ENCODE results near the gene ABCD3.
A peak's percentile ranks its signal among the peaks of the same experiment; 100 is the strongest.
"Not testable (repeated sequence)": the region's sequence is repeated elsewhere in the genome, so short reads cannot be mapped to it uniquely, and the experiment has no call there.

ABCD3 gene

GRCh38 chr1:94416901-94417727 lies 1.1 kb upstream of the ABCD3 start:
- peak in 2 of 4 experiments; percentile 15 to 18 for DNase-seq

DNA sequence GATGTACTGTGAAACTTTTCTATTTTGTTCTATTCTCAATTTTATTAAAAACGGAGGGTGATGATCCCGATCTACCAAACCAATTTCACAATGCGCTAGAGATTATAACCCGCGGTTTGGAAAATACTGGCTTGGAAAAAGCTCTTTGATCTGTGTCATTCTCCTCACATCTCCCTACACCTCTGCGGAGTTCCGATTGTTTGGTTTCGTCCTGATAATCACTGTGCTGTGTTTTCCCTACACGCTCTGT lies 536 bp upstream of the ABCD3 start:
- DNase-seq, result no peak

DNA sequence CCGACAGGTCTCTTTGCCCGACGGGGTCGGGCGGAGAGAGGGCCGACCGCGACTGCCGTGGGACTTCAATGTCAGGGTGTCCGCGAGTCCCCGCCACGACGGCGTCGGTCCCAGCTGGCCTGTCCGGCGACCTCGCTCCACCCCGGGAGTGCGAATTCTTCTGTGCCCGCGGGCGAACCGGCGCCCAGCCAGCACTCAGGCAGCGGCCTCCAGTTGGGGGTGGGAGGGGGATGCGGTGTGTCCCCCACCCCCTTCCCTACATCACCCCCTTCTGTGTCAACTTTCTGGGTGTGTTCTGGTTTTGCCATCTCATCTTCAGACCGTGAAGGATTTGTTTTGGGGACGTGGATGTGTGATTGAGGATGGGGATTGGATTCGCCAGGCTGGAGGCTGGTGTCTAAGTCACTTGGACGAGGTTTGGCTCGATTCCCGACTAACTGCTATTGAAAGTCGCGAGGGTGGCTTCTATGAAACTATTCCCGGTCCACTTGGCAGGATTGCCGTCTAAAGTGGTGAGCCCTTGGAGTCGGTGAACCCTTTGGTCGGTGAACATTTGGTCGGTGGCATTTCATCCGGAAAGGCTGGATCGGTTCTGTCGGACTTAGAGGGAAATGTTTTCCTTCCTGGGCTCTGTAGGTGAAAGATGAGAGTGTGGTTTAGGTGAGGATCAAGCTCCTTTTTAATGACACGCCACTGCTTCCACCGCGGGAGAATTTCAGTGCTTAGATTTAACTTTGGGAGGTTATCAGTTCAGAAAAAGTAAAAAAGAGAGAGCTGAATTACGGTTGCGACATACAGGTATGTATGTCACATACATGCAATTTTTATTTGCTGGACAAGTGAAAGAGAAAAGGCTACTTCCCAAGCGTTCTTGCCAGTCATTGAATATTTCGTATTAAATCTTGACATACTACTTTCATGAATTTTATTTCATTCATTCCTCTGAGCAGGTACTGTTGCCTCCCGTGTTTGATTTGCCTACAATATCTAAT lies 771 bp downstream of the ABCD3 start:
- peak in 3 of 4 experiments; percentile 17 to 39 (median 23) for DNase-seq

GRCh38 chr1:94422115-94422820 lies 4.1 kb downstream of the ABCD3 start:
- no peak for DNase-seq

- DNase-seq, result no peak
Observed at GRCh38 chr1:94425821-94426484, 7.8 kb downstream of the ABCD3 start.

DNA sequence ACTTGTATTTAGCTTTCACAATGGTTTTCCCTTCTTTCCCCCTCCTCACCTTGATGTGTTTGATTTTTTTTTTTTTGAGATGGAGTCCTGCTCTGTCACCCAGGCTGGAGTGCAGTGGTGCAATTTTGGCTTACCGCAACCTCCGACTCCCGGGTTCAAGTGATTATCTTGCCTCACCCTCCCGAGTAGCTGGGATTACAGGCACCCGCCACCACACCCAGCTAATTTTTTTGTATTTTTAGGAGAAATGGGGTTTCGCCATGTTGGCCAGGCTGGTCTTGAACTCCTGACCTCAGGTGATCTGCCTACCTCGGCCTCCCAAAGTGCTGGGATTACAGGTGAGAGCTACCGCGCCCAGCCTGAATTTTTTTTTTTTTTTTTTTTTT lies 8.3 kb downstream of the ABCD3 start:
- DNase-seq, result not testable (repeated sequence)

DNA sequence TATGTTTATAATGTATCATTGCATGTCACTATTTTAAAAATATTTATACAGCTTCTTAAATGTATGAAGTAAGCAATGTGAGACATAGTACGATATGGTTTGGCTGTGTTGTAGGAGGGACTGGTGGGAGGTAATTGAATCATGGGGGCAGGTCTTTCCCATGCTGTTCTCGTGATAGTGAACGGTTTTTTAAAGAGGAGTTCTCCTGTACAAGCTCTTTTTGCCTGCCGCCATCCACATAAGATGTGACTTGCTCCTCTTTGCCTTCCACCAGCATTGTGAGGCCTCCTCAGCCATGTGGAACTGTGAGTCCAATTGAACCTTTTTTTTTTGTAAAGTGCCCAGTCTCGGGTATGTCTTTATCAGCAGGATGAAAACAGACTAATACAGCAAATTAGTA lies 10.3 kb downstream of the ABCD3 start:
- no peak for DNase-seq

GRCh38 chr1:94428927-94429528 lies 10.8 kb downstream of the ABCD3 start:
- DNase-seq, result not testable (repeated sequence)

DNA sequence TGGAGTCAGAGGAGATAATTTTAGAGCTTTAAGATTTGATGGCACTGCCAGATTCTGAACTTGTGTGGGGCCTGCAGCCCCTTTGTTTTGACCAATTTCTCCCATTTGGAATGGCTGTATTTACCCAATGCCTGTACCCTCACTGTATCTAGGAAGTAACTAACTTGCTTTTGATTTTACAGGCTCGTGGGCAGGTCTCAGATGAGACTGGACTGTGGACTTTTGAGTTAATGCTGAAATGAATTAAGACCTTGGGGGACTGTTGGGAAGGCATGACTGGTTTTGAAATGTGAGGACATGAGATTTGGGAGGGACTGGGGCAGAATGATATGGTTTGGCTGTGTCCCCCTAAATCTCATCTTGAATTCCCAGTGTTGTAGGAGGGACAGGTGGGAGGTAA lies 11.9 kb downstream of the ABCD3 start:
- DNase-seq, result not testable (repeated sequence)

- DNase-seq, result no peak
Observed at GRCh38 chr1:94433866-94434265, 15.7 kb downstream of the ABCD3 start.

GRCh38 chr1:94434365-94435045 lies 16.3 kb downstream of the ABCD3 start:
- DNase-seq, result no peak

GRCh38 chr1:94438692-94439276 lies 20.6 kb downstream of the ABCD3 start:
- no peak for DNase-seq

DNA sequence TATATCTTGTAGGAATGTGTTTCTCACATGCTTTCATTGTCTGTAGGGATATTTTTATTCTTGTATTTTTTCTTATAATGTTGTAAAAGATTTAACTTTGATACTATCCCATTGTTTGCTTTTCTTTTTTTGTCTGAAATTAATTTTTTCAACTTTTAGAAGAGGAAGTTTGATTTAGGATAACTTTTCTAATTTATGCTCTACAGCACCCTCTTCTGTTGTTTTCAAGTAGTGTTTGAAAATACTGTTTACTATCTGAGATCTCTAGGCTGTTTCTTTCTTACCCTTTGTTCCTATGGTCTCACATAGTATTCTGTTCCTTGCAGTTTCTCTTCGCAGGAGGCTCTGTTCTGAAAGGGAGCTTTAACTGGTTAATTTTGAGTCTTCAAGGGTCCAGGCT lies 21.9 kb downstream of the ABCD3 start:
- DNase-seq, result no peak

DNA sequence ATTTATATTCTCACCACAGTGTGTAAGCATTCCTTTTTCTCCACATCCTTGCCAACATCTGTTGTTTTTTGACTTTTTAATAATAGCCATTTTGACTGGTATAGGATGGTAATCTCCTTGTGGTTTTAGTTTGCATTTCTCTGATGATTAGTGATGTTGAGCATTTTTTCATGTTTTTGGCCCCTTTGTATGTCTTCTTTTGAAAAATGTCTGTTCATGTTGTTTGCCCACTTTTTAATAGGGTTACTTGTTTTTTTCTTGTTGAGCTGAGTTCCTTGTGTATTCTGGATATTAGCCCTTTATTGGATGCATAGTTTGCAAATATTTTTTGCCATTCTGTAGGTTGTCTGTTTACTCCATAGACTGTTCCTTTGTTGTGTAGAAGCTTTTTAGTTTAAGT lies 24.9 kb downstream of the ABCD3 start:
- not testable (repeated sequence) for DNase-seq

- not testable (repeated sequence) for DNase-seq
Observed at GRCh38 chr1:94444819-94445218, 26.6 kb downstream of the ABCD3 start.

DNA sequence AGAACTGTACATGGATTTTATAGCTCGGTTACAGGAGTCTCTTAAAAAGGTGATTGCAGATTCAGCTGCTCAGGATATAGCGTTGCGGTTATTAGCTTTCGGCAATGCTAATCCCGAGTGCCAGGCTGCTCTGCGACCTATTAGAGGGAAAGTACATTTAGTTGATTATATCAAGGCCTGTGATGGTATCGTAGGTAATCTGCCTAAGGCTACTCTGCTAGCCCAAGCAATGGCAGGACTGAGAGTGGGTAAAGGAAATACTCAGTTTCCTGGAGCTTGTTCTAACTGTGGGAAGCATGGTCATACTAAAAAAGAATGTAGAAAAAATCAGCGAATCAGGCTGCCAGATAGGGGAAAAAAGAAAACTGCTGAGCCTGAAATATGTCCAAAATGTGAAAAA lies 27.5 kb downstream of the ABCD3 start:
- DNase-seq, result not testable (repeated sequence)

- DNase-seq, result not testable (repeated sequence)
Observed at GRCh38 chr1:94446177-94446576, 28.0 kb downstream of the ABCD3 start.

GRCh38 chr1:94448741-94449140 lies 30.6 kb downstream of the ABCD3 start:
- not testable (repeated sequence) for DNase-seq

GRCh38 chr1:94456736-94457135 lies 38.5 kb downstream of the ABCD3 start:
- no peak for DNase-seq

DNA sequence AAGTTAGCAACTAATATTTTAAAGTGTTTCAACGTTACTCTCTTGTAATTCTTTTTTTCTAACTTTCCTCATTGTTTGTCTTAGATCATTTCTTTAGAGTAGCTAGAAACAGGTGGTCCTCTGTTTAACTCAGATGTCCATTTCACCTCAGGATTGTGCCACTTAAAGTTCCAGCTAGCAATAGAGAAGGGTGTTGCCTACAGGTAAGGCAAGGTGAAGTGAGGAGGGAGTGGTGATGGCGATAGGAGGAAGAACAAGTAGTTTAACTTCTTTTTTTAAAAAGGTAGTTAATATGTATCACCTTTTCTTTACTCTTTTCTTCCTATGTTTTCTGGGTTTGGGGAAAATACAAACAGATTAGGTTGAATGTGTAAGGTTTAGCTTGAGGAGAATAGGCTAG lies 44.4 kb downstream of the ABCD3 start:
- no peak for DNase-seq

All from suppressor macrophage (primary cell).